HG02840 (cell line): ENCODE data around the gene COBLL1.

Source experiments
- ATAC-seq: cut with Tn5 transposase; IDR thresholded peaks from one replicate; pipeline ENCODE4 v1.9.1; 2021; ENCODE audit warnings: mild to moderate bottlenecking, moderate library complexity, moderate number of reproducible peaks; ENCODE audit not compliant: unreplicated experiment, low FRiP score

COBLL1 gene

GRCh38 chr2:164661349-164661748 lies 180.3 kb downstream of the COBLL1 start:
- ATAC-seq: no peak

- no peak for ATAC-seq
Observed at GRCh38 chr2:164657129-164657528, 184.5 kb downstream of the COBLL1 start.

- no peak for ATAC-seq
Observed at GRCh38 chr2:164655750-164656149, 185.9 kb downstream of the COBLL1 start.

GRCh38 chr2:164655336-164655735 lies 186.3 kb downstream of the COBLL1 start:
- ATAC-seq: no peak

- ATAC-seq: no peak
Observed at GRCh38 chr2:164651361-164651760, 190.3 kb downstream of the COBLL1 start.

- no peak for ATAC-seq
Observed at GRCh38 chr2:164644036-164644700, 197.5 kb downstream of the COBLL1 start.

- no peak for ATAC-seq
Observed at GRCh38 chr2:164642946-164643555, 198.6 kb downstream of the COBLL1 start.

- no peak for ATAC-seq
Observed at GRCh38 chr2:164642268-164642667, 199.4 kb downstream of the COBLL1 start.
